Measurements from ENCODE around the gene STPG3.
A peak's percentile ranks its signal among the peaks of the same experiment; 100 is the strongest.

GRCh38 chr9:137254624-137255447 lies 3.8 kb downstream of the STPG3 start, which contains the start of gene NELFB:
- TF ChIP-seq TBL1XR1 (IDR thresholded peaks at IDR 0.05; ENCODE audit: borderline replicate concordance, low read length, partially characterized antibody) (no peak), ZKSCAN8 (CRISPR knock-in tag; IDR thresholded peaks at IDR 0.05; ENCODE audit: borderline replicate concordance) (no peak), PRPF4 (IDR thresholded peaks at IDR 0.05; ENCODE audit: low read depth, low read length, poor library complexity, severe bottlenecking) (no peak), CHD2 (IDR thresholded peaks at IDR 0.05; ENCODE audit: low read depth, low read length) (peak; percentile 34; the same call in 1 of the 2 replicates), FOSL2 (CRISPR knock-in tag; IDR thresholded peaks at IDR 0.05) (peak; percentile 42), MEF2D (CRISPR knock-in tag; IDR thresholded peaks at IDR 0.05) (no peak), NFYB (CRISPR knock-in tag; IDR thresholded peaks at IDR 0.05) (no peak; the same call in 1 of the 2 replicates), ZBTB33 (CRISPR knock-in tag; IDR thresholded peaks at IDR 0.05) (no peak)

Measured in HepG2 (cell line).